ENCODE results near the gene GLYATL1B.
"Not testable (repeated sequence)": the region's sequence is repeated elsewhere in the genome, so short reads cannot be mapped to it uniquely, and the experiment has no call there.

The GLYATL1B gene

DNA sequence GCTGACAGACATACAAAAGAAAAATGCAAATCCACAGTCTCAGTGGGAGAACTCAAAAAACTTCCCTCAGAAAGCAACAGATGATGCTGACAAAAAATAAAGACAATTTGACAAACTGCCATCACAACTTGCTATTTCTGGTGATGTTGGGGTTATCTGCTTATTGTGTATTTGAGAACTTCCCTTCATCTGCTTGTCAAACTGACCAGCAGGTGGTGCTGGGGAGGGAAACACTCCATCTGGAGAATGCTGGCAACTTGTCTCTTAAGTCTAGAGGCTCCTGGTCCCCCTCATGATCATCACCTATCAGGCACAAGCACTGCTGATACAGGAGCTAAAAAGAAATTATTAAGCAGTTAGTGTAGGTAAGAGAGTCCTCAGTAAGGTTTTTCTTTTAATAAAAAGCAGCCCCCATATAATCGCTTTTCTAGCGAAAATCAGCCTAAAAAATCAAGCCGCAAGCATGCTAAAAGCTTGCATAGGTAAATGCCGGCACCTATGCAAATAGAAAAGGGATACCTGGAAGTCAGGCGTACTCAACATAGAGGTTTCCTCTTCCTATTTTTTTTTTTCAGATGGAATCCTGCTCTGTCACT, 11.1 kb downstream of the GLYATL1B start:
- no peak for DNase-seq (ENCODE audit: low spot score)
- TF ChIP-seq, protein P1, sequence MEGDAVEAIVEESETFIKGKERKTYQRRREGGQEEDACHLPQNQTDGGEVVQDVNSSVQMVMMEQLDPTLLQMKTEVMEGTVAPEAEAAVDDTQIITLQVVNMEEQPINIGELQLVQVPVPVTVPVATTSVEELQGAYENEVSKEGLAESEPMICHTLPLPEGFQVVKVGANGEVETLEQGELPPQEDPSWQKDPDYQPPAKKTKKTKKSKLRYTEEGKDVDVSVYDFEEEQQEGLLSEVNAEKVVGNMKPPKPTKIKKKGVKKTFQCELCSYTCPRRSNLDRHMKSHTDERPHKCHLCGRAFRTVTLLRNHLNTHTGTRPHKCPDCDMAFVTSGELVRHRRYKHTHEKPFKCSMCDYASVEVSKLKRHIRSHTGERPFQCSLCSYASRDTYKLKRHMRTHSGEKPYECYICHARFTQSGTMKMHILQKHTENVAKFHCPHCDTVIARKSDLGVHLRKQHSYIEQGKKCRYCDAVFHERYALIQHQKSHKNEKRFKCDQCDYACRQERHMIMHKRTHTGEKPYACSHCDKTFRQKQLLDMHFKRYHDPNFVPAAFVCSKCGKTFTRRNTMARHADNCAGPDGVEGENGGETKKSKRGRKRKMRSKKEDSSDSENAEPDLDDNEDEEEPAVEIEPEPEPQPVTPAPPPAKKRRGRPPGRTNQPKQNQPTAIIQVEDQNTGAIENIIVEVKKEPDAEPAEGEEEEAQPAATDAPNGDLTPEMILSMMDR (IDR thresholded peaks at IDR 0.05; ENCODE audit: extremely low read depth, missing control alignments) = peak; percentile 44

DNA sequence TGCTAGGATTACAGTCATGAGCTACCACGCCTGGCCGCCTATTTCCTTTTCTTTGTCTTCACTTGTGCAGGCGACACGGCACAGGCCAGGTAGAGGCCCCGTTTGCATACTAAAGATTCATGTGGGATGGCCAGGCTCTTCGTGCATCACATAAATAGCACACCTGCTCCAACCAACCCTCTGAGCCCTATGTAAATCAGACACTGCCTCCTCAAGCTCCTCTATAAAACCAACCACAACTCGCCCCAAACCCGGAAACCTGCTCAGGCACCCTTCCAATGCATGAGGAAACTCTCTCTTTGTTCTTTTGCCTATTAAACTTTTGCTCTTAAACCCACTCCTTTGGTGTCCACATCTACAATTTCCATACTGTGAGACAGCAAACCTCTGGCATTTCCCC, 11.8 kb downstream of the GLYATL1B start:
- not testable (repeated sequence) for DNase-seq (ENCODE audit: low spot score)

DNA sequence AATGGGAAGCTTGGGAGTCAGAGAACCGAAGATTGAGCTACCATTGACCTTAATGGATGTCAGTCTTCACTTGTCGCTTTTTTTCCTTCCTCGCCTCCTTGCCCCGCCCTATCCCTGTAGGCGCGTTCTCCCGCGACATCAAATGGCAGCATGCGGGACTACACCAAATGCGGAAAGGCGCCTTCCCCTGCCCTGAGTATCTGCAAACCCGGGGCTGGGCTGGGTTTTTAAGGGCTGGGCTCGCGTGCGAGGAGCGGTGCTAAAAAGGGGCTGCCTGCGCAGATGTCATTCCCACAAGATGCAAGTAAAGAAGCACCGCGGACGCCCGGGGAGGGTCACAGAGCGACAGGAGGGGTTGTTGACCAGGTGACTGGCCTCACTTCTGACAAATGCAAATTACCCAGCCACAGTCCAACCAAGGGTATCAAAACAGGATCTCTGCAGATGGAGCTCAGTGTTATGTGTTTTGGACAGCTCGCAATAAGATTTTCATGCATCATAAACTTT, 16.2 kb downstream of the GLYATL1B start:
- DNase-seq (ENCODE audit: low spot score) = peak; percentile 77

DNA sequence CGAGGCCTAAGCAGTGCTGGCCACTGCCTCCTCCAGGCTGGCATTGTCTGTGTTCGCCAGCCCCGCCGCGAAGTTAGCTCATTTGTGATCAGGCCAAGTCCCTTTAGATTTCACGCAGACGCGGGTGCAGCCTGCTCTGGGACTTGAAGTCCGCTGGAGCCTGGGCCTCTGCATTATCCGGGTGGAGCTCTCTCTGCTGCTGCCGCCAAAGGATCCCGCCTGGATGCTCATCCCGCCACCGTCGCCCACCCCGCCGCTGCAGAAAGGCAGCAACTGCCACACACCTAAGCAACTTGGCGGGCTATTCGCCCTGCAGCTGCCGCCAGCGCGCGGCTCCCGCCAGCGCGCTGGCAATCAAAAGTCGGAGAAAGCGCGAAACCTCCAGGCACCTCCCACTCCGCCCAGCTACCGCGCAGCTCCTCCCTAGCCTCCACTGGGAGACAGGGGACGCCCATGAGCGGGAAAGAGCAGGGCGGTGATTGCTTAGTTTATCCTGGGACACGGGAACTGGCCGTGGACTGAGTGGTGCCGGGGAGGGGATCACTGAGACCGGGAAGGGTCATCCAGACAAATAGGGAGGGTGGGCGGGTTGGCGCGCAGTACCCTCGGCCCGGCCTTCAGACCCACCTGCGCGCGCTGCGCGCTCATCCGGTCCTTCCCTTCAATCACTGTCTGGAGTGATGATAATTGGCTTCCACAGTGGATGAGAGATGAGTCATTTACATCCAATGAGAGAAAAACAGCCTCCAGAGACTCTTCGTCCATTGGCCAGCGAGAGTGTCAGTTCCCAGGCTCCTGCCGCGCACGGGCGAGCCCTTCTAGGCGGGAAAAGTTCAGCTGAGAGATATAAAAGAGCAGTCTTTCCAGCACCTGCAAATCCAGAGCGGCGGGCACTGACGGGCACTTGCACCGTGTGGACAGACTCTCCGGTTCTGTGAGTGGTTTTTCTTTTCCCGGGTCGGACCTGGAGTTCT, 20.5 kb downstream of the GLYATL1B start, which contains the start of gene FAM111B:
FAM111B (plus strand) TSS at position 875 of the 974 bp plus-strand sequence. CDS start 2,389 bp downstream, outside the sequence.
- peak; percentile 84 for DNase-seq (ENCODE audit: low spot score)
- TF ChIP-seq, protein P1 (IDR thresholded peaks at IDR 0.05; ENCODE audit: extremely low read depth, missing control alignments) = no peak

More for the DNA sequence above, 16.2 kb downstream of the GLYATL1B start:
- TF ChIP-seq, protein P1 (IDR thresholded peaks at IDR 0.05; ENCODE audit: extremely low read depth, missing control alignments) = peak; percentile 55

DNA sequence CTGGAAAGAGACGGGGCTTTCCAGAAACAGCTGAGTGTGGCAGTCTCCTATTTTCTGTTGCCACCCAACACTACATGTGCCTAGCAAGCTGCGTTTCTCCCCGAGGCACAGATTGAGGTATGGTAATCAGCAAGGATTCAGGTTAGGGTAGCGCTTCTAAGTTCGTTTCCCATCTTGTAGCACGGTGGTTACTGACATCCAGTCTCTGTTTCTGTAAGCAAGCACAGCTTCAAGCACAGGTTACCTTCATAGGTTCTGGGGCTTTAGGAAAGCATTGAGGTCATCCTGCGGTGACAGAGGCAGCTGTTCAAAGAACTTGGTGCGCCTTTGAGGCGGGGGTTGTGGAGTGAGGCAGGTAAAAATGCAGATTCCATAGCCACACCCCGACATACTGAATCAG, 21.6 kb downstream of the GLYATL1B start:
- not testable (repeated sequence) for DNase-seq (ENCODE audit: low spot score)

DNA sequence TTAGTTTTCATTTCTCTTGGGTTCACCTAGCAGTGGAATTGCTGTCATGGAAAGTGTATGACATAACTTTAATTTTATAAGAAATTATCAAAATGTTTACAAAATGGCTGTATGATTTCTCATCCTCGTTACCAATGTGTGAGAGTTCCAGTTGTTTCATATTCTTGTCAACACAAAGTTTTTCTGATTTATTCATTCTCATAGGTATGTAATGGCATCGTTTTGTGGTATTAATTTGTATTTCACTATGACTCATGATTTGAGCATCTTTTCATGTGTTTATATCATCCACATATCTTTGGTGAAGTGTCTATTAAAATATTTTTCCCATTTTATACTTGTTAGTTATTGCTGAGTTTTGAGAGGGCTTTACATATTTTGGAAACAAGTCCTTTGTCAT, 26.4 kb downstream of the GLYATL1B start:
- TF ChIP-seq, protein P1 (IDR thresholded peaks at IDR 0.05; ENCODE audit: extremely low read depth, missing control alignments) = no peak
- no peak for DNase-seq (ENCODE audit: low spot score)

DNA sequence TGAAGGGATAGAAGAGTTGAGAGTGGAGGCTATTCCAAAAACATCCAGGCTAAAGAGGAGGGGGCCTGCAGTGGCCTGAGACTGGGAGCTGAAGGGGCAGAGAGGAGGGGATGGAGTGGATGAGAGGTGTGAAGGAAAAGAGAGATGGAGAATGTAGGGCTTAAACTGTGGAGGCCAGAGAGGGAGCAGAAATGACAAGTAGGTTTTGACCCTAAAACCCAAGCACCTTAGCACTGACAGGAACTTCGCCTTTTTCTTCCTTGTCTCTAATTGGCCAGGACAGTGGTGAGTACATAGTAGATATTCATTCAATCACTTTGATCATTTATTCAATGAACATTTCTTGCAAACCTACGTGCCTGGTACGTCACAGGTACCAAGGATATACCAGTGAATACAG, 28.2 kb downstream of the GLYATL1B start:
- TF ChIP-seq, protein P1 (IDR thresholded peaks at IDR 0.05; ENCODE audit: extremely low read depth, missing control alignments) = no peak
- no peak for DNase-seq (ENCODE audit: low spot score)

DNA sequence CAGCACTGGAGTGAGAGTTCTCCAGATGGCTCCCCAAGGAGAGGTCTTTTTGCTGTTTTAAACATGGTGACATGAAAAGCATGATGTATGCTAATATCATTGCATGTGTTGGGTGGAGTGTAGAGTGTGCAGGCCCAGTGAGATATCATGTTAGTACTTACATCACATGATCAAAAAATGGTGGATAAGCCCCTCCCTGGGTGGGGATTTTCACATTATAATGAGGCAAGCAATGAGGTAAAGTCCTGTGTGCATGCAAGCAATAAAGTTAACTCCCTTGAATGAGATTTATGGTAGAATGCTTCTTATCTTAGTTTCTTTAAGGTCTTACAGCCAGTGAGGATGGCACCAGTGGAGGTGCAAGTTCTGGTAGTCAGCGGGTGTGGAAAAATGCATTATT, 29.4 kb downstream of the GLYATL1B start:
- DNase-seq (ENCODE audit: low spot score) = no peak
- TF ChIP-seq, protein P1 (IDR thresholded peaks at IDR 0.05; ENCODE audit: extremely low read depth, missing control alignments) = no peak
